ENCODE measurements around the gene NOTCH2. TPM values are rescaled to one million over a fixed set of nuclear protein-coding genes. Genes with fewer than 3 reads are reported as not detected.

NOTCH2 gene
- total RNA-seq, 1 donor from 2014 or later = 166 TPM

- DNase-seq (ENCODE audit: low spot score) = no peak
Measured at GRCh38 chr1:119908661-119909060, 160.8 kb downstream of the NOTCH2 start.

GRCh38 chr1:119906927-119907652, 162.4 kb downstream of the NOTCH2 start:
- no peak for DNase-seq (ENCODE audit: low spot score)

- no peak for DNase-seq (ENCODE audit: low spot score)
Measured at GRCh38 chr1:119903443-119903835, 166.0 kb downstream of the NOTCH2 start.

GRCh38 chr1:119902775-119903442, 166.6 kb downstream of the NOTCH2 start:
- no peak for DNase-seq (ENCODE audit: low spot score)

- DNase-seq (ENCODE audit: low spot score) = no peak
Measured at GRCh38 chr1:119898981-119899720, 170.3 kb downstream of the NOTCH2 start.

- DNase-seq (ENCODE audit: low spot score) = no peak
Measured at GRCh38 chr1:119898530-119898929, 170.9 kb downstream of the NOTCH2 start.

GRCh38 chr1:119896303-119896702, 173.2 kb downstream of the NOTCH2 start, which contains the start of gene ADAM30:
TSS of gene ADAM30 (minus strand) at chr1:119896515. CDS start at chr1:119896336, 179 bp downstream.
- DNase-seq (ENCODE audit: low spot score) = no peak

GRCh38 chr1:119895102-119895501, 174.4 kb downstream of the NOTCH2 start:
- DNase-seq (ENCODE audit: low spot score) = no peak

GRCh38 chr1:119893827-119894700, 175.4 kb downstream of the NOTCH2 start:
- DNase-seq (ENCODE audit: low spot score) = no peak

- no peak for DNase-seq (ENCODE audit: low spot score)
Measured at GRCh38 chr1:119893238-119893791, 176.1 kb downstream of the NOTCH2 start.

GRCh38 chr1:119891386-119891785, 178.1 kb downstream of the NOTCH2 start:
- no peak for DNase-seq (ENCODE audit: low spot score)

GRCh38 chr1:119888476-119888875, 181.0 kb downstream of the NOTCH2 start:
- DNase-seq (ENCODE audit: low spot score) = no peak

- DNase-seq (ENCODE audit: low spot score) = no peak
Measured at GRCh38 chr1:119887427-119887826, 182.0 kb downstream of the NOTCH2 start.

GRCh38 chr1:119885903-119886783, 183.3 kb downstream of the NOTCH2 start:
- DNase-seq (ENCODE audit: low spot score) = no peak

GRCh38 chr1:119884711-119885110, 184.8 kb downstream of the NOTCH2 start:
- no peak for DNase-seq (ENCODE audit: low spot score)

- DNase-seq (ENCODE audit: low spot score) = no peak
Measured at GRCh38 chr1:119883826-119884225, 185.6 kb downstream of the NOTCH2 start.

- DNase-seq (ENCODE audit: low spot score) = no peak
Measured at GRCh38 chr1:119882132-119883049, 187.1 kb downstream of the NOTCH2 start.

- DNase-seq (ENCODE audit: low spot score) = no peak
Measured at GRCh38 chr1:119879510-119880434, 189.7 kb downstream of the NOTCH2 start.
